Neuron (in vitro differentiated cells): ENCODE measurements around the gene WDR70.
"Not testable (repeated sequence)": the region's sequence is repeated elsewhere in the genome, so short reads cannot be mapped to it uniquely, and the experiment has no call there.

Experiments used
- H2AFZ ChIP-seq: one replicate; pipeline ENCODE4 v1.6.1; 2013; ENCODE audit warnings: low read depth, mild to moderate bottlenecking, inconsistent platforms, low read length, moderate library complexity
- H3K27me3 ChIP-seq: one replicate; pipeline ENCODE4 v1.6.1; 2013; ENCODE audit warnings: low read length; ENCODE audit not compliant: insufficient read depth
- H3K36me3 ChIP-seq: one replicate; pipeline ENCODE4 v1.6.1; 2013; ENCODE audit warnings: low read length; ENCODE audit not compliant: insufficient read depth
- H3K4me1 ChIP-seq: one replicate; pipeline ENCODE4 v1.6.1; 2013; ENCODE audit warnings: low read length; ENCODE audit not compliant: insufficient read depth
- H3K4me3 ChIP-seq: 2 replicates; pipeline ENCODE4 v1.5.1; 2013; ENCODE audit warnings: mild to moderate bottlenecking, low read length, moderate library complexity
- H3K9me3 ChIP-seq: one replicate; pipeline ENCODE4 v1.6.1; 2013; ENCODE audit warnings: low read length

The WDR70 gene

GRCh38 chr5:37379100-37379628, at the start of gene WDR70:
Gene WDR70 (plus strand): TSS chr5:37379318. CDS start chr5:37379368, 50 bp downstream.
- peak within 1 kb of the TSS; percentile 76 for H2AFZ ChIP-seq
- H3K36me3 ChIP-seq, H3K4me1 ChIP-seq, H3K9me3 ChIP-seq, H3K27me3 ChIP-seq: not testable (repeated sequence)
- H3K4me3 ChIP-seq: peak within 1 kb of the TSS; percentile 99

DNA sequence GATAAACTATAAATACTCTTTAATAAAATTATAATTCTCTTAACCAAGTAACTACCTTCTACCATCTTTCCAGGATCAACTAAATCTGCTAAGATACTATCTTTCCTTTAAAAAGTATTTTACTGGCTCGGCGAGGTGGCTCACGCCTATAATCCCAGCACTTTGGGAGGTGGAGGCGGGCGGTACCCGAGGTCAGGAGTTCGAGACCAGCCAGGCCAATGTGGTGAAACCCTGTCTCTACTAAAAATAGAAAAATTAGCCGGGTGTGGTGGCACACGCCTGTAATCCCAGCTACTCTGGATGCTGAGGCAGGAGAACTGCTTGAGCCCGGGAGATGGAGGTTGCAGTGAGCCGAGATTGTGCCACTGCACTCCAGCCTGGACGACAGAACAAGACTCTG, 44.4 kb upstream of the WDR70 start:
- H3K27me3 ChIP-seq, H3K9me3 ChIP-seq, H2AFZ ChIP-seq, H3K4me3 ChIP-seq, H3K4me1 ChIP-seq: not testable (repeated sequence)
- peaks cover 68% of the 10 kb centered on the region for H3K36me3 ChIP-seq

DNA sequence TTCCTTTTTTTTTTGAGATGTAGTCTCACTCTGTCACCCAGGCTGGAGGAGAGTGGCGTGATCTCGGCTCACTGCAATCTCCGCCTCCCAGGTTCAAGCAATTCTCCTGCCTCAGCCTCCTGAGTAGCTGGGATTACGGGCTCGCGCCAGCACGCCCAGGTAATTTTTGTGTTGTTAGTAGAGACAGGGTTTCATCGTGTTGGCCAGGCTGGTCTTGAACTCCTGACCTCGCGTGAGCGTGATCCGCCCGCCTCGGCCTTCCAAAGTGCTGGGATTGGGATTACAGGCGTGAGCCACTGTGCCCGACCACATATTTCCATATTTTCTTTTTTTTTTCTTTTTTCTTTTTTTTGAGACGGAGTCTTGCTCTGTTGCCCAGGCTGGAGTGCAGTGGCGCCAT, 36.4 kb upstream of the WDR70 start:
- not testable (repeated sequence) for H3K27me3 ChIP-seq, H3K4me3 ChIP-seq, H3K9me3 ChIP-seq, H3K4me1 ChIP-seq, H2AFZ ChIP-seq
- H3K36me3 ChIP-seq: peaks cover 73% of the 10 kb centered on the region

GRCh38 chr5:37355161-37355560, 24.0 kb upstream of the WDR70 start:
- Histone ChIP-seq H3K4me1 (no peaks in the 10 kb centered on the region), H3K27me3 (no peaks in the 10 kb centered on the region), H3K9me3 (no peaks in the 10 kb centered on the region), H3K36me3 (peaks cover 69% of the 10 kb centered on the region), H3K4me3 (no peak overlapping the region), H2AFZ (no peak overlapping the region)

GRCh38 chr5:37370550-37370863, 8.6 kb upstream of the WDR70 start:
- H3K9me3 ChIP-seq: no peaks in the 10 kb centered on the region
- peak overlapping the region; percentile 79 for H3K4me3 ChIP-seq

DNA sequence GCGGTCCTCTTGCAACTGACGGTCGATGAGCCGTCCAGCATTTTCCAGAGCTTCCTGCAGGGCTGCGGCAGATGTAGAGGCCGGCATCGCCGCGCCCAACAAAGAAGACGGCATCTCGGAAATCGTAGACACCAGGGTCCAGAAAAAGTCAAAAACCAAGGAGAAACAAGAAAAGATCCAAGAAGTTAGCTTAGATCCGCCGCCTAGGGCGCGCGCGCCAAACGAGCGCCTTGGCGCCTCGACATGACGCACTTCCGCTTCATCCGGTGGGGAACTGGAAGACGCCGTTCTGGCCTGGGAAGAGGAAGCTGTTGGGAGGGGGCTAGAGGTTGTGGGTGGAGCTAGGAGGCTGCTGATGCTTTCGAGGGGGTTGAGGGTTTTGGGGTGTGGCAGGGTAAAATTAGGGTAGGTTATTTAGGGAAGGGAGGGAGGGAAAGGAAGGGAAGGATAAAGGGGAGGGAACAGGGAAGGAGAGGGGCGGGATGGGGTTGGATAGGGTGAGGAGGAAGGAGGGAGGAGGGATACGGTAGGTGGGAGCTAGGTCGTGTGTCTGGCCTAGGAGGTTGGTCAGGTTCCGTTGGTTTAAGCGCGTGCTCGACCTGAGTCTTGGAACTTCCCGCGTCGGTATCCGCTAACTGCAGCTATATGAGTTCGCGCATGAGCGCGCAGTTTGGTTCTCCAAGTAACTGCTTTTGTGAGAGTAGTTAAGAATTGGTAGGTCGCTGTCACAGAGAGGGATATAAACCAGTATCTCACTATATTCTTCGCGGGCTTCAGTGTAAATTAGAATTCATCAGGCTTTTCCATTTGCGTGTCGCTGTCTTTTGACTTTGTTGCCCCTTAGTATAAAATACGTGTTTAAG, 8.0 kb upstream of the WDR70 start, which contains the start of gene NUP155:
NUP155 (minus strand) TSS at position 243 of the 863 bp plus-strand sequence; CDS start at position 114, 129 bp downstream.
- Histone ChIP-seq H3K36me3 (no peaks in the 10 kb centered on the region), H3K9me3 (no peaks in the 10 kb centered on the region), H3K27me3 (no peaks in the 10 kb centered on the region), H3K4me3 (peak within 1 kb of the TSS; percentile 79), H3K4me1 (peaks cover 20% of the 10 kb centered on the region), H2AFZ (peak within 1 kb of the TSS; percentile 38)

More at GRCh38 chr5:37370550-37370863, 8.6 kb upstream of the WDR70 start:
- peaks cover 20% of the 10 kb centered on the region for H3K4me1 ChIP-seq
- no peaks in the 10 kb centered on the region for H3K27me3 ChIP-seq
- H2AFZ ChIP-seq: peak overlapping the region; percentile 38
- H3K36me3 ChIP-seq: no peaks in the 10 kb centered on the region

DNA sequence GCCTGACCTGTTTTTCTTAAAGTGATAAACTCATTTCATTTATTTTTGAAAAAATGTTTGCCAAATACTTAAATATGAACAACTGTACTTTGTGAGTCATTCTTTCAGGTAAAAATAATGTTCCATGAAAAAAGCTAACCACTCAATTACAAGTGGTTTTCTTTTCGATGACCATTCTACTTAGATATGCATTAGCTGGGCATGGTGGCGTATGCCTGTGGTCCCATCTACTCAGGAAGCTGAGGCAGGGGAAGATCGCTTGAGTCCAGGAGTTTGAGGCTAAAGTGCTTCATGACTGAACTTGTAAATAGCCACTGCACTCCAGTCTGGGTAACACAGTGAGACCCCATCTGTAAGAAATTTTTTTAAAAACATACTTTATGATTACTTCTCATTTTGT, 4.0 kb upstream of the WDR70 start:
- H2AFZ ChIP-seq: no peak overlapping the region
- H3K4me1 ChIP-seq: peaks cover 6% of the 10 kb centered on the region
- no peak overlapping the region for H3K4me3 ChIP-seq
- no peaks in the 10 kb centered on the region for H3K9me3 ChIP-seq
- no peaks in the 10 kb centered on the region for H3K27me3 ChIP-seq
- H3K36me3 ChIP-seq: no peaks in the 10 kb centered on the region

- H2AFZ ChIP-seq, H3K36me3 ChIP-seq, H3K9me3 ChIP-seq, H3K4me3 ChIP-seq, H3K4me1 ChIP-seq, H3K27me3 ChIP-seq: not testable (repeated sequence)
Observed at GRCh38 chr5:37378066-37378465, 1.1 kb upstream of the WDR70 start.

DNA sequence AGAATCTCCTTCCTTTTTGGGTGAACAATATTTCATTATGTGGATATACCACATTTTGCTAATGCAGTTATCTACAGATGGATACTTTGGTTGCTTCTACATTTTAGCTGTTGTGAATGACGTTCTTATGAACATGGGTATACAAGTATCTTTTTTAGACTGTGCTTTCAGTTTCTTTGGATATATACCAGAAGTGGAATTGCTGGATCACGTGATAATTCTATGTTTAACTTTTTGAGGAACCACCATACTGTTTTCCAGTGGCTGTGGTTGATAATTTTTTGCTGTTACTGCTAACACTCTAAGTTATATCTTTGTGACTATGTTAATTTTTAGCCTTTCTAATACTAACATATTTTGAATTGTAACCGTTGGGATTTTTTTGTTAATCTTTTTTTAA, 12.5 kb downstream of the WDR70 start:
- Histone ChIP-seq H3K4me3 (no peak overlapping the region), H3K36me3 (peaks cover 31% of the 10 kb centered on the region), H3K4me1 (no peaks in the 10 kb centered on the region), H2AFZ (no peak overlapping the region), H3K9me3 (no peaks in the 10 kb centered on the region), H3K27me3 (no peaks in the 10 kb centered on the region)

GRCh38 chr5:37396352-37396751, 17.2 kb downstream of the WDR70 start:
- Histone ChIP-seq H3K36me3 (peaks cover 46% of the 10 kb centered on the region), H3K4me1 (no peaks in the 10 kb centered on the region), H3K4me3 (no peak overlapping the region), H3K27me3 (no peaks in the 10 kb centered on the region), H3K9me3 (no peaks in the 10 kb centered on the region), H2AFZ (no peak overlapping the region)

DNA sequence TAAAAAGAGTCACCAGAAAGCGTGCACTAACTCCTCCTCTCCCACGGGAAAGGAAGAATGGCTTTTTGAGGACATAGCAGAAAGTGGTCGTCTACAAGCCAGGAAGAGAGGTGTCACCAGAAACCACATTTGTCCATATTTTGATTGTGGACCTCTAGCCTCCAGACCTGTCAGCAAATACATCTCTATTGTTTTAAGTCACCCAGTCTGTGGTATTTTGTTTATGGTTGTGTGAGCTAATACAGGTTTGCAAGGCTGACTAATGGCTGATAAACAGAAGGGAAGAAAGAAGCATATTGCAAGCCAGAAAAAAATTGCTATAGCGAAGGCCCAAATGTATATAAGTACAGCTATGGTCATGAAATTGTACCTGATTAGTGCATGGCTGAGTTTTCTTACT, 21.4 kb downstream of the WDR70 start:
- Histone ChIP-seq H3K36me3 (peaks cover 25% of the 10 kb centered on the region), H2AFZ (no peak overlapping the region)

GRCh38 chr5:37412515-37412914, 33.4 kb downstream of the WDR70 start:
- Histone ChIP-seq H2AFZ (no peak overlapping the region), H3K36me3 (peaks cover 15% of the 10 kb centered on the region), H3K4me3 (no peak overlapping the region), H3K27me3 (no peaks in the 10 kb centered on the region), H3K4me1 (no peaks in the 10 kb centered on the region), H3K9me3 (no peaks in the 10 kb centered on the region)

More for the DNA sequence above, 21.4 kb downstream of the WDR70 start:
- no peaks in the 10 kb centered on the region for H3K27me3 ChIP-seq
- H3K4me1 ChIP-seq: no peaks in the 10 kb centered on the region
- H3K9me3 ChIP-seq: no peaks in the 10 kb centered on the region
- no peak overlapping the region for H3K4me3 ChIP-seq

DNA sequence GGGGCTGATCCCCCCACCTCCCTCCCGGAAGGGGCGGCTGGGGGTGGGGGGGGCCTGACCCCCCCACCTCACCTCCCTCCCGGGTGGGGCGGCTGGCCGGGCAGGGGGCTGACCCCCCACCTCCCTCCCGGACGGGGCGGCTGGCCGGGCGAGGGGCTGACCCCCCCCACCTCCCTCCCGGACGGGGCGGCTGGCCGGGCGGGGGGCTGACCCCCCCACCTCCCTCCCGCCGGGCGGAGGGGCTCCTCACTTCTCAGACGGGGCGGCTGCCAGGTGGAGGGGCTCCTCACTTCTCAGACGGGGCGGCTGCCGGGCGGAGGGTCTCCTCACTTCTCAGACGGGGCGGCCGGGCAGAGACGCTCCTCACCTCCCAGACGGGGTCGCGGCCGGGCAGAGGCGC, 36.3 kb downstream of the WDR70 start:
- H3K4me3 ChIP-seq, H2AFZ ChIP-seq, H3K9me3 ChIP-seq, H3K27me3 ChIP-seq, H3K36me3 ChIP-seq, H3K4me1 ChIP-seq: not testable (repeated sequence)

GRCh38 chr5:37417347-37417746, 38.2 kb downstream of the WDR70 start:
- Histone ChIP-seq H3K4me1 (no peaks in the 10 kb centered on the region), H2AFZ (no peak overlapping the region), H3K36me3 (peaks cover 12% of the 10 kb centered on the region), H3K27me3 (no peaks in the 10 kb centered on the region), H3K4me3 (no peak overlapping the region), H3K9me3 (no peaks in the 10 kb centered on the region)
